Vagina (tissue), 2 donors: ENCODE measurements around the gene MMP20.

Experiments
- POLR2A ChIP-seq, 2 donors: fragments of 450-650 bp; IDR thresholded peaks; one replicate each; pipeline ENCODE4 v1.6.1; 2017; ENCODE audit warnings: antibody characterized with exemption in 2 of 2, mild to moderate bottlenecking in 2 of 2, moderate library complexity in 2 of 2
- TF ChIP-seq, protein P1 (sequence below), 3 experiments: fragments of 450-650 bp in 2 of 3; fragments of 200-600 bp in 1 of 3; sonication (generic) in 1 of 3; IDR thresholded peaks; one replicate each; pipeline ENCODE4 v1.5.1; 2017 to 2019; ENCODE audit warnings: antibody characterized with exemption in 3 of 3, mild to moderate bottlenecking in 2 of 3, moderate library complexity in 2 of 3

DNA sequence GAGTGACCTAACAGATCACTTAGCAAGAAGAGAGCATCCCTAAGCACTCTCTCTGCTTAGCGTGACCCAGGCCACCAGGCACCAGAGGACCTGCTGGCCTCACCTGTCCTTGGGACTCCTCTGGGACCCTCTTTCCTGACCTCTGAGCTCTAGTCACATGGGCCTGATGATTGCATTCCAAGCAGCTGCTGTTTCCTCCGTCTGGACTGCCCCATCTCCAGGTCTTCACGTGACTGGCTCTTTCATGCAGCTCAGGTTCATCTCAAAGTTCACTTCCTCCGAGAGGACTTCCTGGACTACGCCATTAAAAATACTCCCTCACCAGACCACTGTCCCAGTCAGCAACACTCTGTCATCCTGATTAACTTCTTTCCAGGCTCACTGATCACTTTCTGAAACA, 2.9 kb downstream of the MMP20 start:
- TF ChIP-seq, protein P1, sequence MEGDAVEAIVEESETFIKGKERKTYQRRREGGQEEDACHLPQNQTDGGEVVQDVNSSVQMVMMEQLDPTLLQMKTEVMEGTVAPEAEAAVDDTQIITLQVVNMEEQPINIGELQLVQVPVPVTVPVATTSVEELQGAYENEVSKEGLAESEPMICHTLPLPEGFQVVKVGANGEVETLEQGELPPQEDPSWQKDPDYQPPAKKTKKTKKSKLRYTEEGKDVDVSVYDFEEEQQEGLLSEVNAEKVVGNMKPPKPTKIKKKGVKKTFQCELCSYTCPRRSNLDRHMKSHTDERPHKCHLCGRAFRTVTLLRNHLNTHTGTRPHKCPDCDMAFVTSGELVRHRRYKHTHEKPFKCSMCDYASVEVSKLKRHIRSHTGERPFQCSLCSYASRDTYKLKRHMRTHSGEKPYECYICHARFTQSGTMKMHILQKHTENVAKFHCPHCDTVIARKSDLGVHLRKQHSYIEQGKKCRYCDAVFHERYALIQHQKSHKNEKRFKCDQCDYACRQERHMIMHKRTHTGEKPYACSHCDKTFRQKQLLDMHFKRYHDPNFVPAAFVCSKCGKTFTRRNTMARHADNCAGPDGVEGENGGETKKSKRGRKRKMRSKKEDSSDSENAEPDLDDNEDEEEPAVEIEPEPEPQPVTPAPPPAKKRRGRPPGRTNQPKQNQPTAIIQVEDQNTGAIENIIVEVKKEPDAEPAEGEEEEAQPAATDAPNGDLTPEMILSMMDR (IDR thresholded peaks at IDR 0.05), result no peak
- TF ChIP-seq POLR2A (IDR thresholded peaks at IDR 0.05), result no peak
